DMS79 treated with DMSO at 0.1 percent for 48 hours (cell line): ENCODE measurements around the gene RAB31.

ENCODE experiments used
- DNase-seq: peaks from one replicate; lab custom pipeline; 2025; lab: John Stamatoyannopoulos, UW

Gene RAB31

DNA sequence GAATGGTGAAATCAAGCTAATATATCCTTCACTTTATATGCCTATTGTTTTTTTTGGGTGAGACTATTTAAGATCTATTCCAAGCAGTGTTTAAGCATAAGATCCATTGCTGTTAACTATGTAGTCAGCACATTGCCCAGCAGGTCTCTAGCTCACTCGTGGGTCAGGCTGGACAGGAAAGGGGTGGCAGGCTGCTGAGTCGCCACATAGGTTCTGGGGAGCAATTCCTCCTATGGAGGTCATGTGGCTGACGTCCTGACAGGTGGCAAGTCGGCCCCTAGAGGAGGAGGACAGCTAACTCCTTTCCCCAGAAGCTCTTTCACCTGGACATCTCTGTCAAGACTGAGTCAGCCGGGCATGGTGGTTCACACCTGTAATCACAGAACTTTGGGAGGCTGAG, 13.9 kb upstream of the RAB31 start:
- DNase-seq = no peak

DNA sequence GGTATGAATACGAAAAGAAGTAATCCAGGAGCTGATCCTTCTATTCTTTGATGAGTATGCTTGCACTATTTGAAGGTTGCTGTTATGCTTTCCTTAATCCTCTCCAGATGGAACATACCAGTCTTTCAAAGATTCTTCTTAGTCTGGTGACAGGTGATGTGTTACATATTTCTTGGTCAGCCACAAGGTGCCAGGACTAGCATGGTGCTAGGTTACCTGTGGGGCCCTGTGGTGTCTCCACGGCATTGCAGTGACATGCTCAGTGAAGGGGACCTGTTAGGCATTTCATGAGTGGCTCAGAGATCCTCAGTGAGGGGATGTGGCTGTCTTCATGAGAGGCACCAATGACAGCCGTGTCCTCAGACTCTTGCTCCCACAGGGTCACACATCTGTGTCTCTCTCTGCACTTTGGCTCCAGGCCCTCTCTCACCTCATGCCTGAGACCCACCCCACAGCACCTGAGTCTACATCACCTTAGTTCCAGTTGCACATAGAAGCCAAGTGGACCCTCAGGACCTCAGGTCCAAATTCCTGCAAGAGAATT, 13.1 kb upstream of the RAB31 start:
- no peak for DNase-seq

DNA sequence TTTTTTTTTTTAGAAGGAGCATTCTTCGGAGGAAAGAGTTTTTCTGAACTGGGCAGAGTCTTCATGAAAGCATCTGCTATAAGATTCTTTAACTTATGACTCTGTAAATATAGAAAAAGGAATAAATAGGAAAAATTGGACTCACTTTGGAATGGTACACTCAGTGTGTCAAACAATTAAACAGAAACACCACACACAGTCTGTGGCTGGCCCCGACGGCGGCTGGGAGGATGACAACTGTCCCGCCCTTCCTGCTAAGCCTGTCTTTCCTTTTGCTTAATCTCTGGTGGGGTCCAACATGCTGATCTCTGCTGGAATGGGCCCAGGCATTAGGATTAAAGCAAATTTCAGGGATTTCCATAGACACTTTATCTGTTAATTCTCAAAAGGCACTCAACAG, 12.5 kb upstream of the RAB31 start:
- DNase-seq = no peak

DNA sequence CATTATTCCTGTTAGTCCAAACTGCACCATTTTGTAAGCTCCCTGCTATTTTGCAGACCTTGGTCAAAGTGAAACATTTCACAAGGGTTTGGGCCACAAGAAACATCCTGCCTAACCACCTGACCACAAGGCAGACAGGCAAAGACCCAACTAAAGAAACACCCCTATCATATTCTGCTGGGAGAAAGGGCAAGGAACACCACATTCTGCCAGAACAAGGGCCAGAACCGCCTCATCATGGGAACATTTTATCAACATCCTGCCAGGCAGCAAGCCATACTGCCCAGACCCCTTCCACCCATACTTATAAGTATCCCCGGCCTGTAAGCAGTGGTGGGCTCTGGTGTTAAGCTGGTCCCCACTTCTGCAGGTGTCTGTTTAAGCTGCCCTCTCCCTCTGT, 12.0 kb upstream of the RAB31 start:
- DNase-seq = no peak

DNA sequence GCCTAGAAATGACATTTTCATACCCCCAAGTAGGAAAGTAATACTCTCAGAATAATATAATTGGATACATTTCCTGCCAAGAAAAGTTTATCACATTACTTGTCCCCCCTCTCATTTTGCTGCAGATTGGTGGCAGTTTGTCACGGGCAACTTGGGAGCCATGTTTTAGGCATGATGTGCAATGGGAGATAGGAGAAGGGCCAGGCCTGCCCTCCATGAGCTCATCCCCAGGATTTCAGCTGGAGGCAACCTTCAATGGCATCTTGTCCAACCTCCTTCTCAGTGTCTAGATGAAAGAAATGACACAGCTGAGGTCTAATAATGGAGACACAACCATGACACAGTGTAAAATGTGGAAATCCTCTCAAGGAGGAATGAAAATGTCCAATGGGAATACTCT, 11.4 kb upstream of the RAB31 start:
- DNase-seq = no peak

DNA sequence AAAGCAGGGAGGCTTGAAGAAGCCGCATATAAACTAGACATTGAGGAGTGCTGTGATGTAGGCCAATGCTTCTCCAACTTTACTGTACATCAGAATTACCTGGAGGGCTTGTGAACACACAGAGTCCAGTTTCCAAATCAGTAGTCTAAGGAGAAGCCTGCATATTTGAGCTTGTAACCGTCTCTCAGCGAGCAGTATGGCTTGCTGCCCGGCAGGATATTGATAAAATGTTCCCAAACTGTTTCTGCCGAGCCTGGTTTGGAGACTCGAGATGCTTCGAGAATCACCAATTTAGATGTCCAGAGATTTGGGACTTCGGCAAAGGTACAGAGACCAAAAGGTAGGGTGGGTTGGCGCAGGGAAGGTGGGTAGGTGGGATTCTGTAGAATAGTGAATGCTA, 11.0 kb upstream of the RAB31 start:
- no peak for DNase-seq

DNA sequence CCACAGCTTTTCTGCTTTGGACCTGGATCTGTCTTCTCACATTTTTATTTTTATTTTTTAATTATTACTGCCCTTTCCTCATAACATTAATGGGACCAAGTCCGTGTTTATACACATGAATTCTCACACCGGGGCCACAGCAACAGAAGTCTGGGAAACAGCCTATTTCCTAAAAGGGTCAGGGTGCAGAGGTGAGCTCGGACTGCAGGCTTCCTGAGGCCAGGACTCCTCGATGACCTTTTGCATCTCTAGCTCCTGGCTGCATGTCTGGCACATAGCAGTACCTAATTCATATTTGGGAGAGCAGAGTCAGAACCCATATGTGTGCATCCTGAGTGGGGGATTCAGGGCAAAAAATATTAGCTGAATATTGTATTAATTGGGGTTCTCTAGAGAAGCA, 9.6 kb upstream of the RAB31 start:
- DNase-seq = no peak

DNA sequence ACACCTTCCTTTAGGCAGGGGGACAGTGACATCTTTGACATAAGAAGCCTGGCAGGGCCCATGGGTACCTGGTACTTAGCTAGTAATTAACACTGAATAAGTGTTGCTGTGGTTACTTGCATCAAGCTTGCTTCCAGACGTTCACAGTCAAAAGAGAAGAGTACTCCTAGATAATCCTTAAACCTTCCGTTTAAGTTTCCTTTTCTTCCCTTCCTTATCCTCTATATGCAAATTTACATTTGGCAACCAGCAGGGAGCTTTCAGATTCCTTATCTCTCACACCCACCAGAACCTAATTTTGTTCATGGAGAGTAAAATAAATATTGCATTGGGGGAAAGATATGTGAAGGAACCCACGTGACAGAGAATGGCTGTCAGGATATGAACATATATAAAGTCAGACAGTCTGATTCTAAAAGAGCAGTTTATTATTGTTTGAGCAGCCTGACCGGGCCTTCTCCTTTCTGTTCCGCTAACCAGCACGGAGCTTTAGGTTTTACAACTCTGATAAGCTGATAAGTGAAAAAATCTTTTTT, 7.8 kb upstream of the RAB31 start:
- no peak for DNase-seq

DNA sequence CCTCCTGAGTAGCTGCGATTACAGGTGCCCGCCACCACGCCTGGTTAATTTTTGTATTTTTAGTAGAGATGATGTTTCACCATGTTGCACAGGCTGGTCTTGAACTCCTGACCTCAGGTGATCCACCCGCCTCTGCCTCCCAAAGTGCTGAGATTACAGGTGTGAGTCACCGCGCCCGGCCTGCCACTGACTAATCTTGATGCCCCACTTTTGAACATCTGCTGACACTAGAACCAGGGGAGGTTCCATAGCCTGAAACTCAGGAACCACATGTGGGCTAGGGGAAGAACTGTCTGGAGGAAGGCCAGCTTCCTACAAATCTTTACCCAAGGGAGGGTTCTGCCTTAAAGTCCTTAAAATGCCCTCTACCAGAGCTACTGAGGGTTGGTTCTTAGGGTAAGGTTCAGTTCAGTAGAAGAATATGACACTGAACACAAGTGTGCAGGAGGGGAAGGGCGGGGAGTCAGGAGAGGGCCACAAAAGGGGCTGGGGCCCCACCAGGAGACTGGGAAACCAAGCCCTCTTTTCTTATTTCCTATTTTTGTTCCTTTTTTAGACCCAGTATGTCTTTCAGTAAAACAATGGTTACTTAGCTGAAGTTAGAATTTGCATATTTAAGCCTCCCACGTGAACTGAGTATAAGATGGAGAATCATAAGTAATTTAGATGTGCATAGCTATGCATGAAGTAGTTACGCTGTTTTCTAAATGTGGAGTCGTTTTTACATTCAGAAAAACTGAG, 6.3 kb upstream of the RAB31 start:
- no peak for DNase-seq

DNA sequence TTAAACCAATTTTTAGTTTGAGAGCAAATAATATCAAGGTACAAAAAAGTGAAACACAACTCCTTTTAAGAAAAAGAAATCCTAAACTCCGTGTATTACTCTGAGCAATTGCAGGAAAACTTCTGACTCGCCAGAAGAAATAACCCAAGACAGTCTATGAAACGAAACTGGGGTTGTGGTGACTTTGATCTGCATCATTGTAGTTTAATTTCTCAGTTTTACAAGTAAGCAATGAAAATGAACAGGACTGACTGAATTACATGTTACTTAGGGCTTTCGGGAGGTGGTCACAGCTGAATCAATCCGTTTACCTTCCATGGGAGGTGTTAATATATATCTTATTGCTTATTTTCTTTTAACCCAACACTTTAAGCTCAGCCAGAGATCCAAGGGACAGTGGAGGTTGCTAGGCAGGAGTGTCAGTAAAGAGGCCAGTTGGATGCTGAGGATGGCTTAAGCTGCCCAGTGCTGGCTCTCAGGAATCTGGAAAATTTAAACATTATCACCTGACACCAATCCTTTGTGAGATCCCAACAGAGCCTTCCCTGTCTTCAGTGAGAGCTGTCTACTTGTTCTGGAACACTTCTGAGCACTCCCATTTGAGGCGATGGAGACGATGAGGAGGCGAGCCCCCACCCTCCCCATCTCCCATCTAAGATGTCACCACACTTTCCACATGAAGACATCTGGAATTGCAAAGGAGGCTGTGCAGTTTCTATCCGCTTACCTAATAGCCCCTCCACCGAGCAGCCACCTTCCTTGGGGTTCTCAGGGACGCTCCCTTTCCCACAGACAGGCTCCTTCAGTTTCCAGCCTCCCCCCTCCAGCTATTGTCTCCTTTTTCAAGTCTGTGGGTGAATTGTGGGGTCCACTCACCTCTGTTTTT, 3.6 kb upstream of the RAB31 start:
- DNase-seq = no peak

DNA sequence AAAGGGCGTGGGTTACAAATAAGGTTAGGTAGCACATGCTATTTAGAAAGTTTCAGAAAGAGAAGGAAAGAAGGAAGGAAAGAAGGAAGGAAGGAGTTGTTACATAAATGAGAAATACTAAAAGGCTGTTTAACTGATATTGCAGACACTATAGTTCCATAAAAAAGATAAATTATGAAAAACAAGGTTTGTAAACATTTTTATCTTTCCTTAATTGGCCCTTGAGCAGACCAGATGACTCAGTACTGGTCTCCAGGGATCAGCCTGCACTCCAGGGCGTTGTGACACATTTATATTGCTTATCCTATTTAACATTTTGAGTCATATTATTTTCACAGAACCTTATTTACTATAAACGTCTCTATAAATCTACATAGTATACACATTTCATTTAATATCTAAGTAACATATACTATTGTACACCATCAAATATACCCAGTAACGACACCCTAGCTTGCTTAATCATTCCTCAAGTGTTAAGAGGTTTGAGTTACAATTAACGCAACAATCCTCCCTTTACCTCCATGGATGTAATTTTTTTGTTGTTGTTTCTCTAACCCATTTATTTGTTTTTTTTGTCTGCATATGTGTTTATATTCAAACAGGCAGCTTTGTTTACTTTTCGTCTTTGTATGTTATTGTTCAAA, 2.8 kb upstream of the RAB31 start:
- DNase-seq = no peak

DNA sequence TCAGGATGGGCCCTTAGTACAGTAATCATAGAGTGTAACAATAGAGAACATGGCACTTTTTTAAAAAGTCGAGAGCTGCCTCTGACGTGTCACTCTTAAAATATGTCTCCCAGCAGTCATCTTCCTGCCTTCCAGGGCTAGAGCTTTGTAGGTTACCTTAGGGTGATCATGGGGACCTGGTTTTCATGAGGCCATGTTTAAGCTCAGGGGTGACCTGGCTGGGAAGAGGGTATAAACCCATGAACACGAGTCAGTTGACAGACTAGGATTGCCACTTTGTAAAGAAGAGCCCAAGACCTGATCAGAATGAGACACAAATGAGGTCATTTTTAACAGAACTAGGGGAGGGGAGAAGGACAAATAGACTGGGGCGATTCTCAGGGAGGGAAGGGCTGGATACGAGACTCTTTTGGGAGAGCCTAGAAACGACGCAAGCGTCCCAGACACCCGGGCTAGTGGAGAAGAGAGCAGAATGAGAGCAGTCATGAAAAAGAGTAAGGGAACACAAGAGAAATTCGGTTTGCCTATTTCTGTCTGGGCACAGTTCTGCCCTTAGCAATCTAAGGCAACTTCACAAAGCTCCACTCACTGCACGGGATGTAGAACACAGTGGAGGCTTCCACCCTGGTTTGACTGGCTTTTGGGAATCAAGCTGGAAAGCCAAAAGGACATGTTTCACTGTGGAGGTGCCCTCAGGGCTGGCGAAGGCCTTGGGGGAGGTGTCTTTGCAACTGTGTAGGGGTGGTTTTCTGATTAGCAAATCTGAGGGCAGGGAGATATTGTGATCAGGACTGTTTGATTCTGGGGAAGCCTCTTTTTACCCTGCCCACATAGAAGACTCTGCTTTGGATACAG, 1.8 kb upstream of the RAB31 start:
- DNase-seq = no peak

DNA sequence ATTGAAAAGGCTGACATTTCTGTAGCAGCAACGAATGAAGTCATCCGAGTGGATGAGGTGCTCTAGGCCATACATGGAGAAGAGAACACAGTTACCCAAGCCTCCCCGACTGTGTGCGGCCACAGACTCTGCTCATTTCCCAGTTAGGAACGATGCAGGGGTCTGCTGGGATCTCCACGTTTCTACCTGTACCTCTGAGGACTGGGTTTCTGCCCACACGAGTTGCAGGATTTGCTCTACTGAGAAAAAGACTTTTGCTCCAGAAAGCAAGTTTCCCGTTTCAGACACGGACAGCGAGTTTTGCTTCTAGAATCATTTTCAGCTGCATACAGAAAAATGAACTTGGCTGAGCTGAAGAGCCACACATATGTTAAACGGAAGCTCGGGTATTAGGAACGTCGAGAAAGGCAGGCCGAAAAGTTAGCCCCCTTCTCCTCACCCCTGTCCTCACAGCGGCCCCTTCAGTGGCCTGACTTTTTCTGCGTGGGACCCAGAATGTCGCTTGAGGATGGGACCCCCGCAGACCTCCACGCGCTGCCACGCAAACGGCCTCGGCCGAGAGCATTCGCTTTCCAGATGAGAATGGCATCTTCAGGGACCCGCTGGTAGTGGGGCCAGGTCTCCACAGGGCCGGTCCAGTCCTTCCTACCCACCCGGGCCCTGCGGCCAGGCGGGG, 582 bp upstream of the RAB31 start:
- no peak for DNase-seq

DNA sequence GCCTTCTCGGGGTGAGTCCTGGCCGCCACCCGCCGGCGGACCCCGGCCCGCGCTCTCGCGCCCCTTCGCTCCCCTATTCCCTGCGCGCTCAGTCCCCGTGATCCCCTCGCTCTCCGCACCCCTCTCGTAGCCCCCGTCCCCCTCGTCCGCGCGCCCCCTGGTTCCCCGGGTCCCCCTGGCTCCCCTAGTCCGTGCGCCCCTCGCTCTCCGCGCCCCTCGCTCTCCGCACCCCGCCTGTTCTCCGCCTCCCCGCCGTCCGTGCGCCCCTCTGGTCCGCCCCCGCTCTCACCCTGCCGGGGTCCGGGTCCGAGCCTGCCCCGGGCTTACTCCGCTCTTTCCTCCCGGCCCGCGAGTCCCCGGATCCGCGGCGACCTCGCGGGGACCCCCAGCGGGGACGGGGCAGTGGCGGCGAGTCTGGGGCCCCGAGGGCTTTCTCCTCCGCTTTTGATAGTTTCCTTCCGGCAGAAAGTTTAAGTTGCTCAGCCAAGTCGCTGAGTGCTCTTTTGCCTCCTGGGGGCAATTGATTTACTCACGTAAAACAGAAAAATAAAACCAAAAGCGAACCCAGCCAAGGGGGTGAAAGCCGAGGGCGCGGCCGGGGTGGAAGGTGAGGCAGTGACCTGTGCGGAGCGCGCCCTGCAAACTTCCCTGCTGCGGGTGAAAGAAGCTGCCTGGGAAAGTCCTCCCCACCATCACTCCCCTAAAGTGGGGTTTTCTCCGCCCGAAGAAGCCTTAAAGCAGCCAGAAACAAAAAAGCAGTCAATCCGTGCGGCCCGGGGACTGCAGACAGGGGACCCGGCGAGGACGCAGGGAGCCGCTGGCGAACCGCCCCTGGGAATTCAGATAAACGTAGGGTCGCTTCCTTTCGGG, 568 bp downstream of the RAB31 start:
- DNase-seq = no peak

DNA sequence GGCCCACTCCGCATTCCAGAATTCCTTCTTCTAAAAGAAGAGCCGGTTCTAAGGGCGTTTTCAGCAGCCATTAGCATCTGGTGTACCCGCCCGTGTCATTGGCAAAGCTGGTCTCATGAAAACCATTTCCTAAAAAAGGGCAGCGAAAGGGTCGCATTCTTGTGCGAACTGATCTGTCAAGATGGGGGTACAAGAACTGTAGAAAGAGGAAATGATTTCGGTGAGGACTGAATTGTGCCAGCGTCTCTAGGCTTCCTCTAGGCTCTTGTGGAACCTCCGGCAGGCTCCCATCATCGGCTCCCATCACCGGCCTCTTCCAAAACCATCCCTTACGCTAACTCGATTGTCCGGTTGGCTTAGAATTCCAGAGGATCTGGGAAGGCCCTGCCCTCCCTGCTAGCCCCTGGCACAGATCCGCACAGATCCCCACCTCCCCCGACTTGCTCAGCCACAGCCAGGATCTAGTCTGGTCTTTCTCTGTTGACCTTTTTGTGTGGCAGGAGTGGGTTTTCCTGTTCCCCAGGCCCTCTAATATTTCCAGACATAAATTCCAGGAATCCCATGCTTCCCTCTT, 1.3 kb downstream of the RAB31 start:
- DNase-seq = no peak

DNA sequence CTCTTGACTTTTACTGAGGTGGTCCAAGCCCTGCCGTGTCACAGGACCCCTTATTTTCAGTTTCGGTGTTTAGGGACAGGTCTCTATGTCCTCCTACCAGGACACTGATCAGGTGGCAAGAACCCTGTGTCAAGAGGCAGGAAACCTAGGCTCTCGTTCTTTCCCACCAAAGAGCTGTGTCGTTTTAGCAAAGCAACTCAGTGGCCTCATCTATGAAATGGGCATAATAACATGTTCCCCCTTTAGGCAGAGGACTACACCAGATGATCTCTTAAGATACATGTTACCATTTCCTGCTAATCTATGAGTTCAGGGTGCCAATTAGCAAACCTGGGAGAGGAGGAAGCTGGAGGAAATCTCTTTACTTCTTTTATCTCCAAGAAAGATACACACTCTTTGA, 1.9 kb downstream of the RAB31 start:
- no peak for DNase-seq

DNA sequence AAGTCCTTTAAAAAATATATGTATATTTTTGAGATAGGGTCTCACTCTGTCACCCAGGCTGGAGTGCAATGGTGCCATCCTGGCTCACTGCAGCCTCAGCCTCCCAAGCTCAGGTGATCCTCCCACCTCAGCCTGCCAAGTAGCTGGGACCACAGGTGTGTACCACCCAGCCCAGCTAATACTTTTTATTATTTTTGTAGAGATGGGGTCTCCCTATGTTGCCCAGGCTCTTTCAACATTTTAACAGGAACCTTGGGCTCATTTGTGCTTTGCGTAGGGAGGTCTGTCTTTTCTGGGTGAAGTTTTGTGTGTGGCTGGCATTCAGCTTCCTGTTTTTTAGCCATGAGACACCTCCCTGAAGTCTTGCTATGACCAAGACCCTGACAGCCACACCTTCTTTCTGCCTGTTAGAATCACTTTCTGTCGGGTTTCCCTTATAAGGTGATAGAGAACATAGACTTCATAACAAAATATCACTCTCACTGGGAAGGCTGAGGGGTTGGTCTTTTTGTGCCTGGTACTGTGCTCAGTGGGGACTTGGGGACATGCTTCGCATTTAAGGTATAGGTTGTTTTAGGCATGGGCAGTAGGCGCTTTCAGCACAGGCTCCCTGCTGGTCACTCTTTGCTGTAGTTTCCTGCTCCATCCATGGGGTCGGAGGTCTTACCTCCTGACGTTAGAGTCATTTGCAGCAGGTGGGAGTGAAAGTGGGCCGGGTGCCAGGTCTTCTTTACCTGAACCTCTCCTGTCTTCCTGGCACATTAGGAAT, 3.4 kb downstream of the RAB31 start:
- no peak for DNase-seq

DNA sequence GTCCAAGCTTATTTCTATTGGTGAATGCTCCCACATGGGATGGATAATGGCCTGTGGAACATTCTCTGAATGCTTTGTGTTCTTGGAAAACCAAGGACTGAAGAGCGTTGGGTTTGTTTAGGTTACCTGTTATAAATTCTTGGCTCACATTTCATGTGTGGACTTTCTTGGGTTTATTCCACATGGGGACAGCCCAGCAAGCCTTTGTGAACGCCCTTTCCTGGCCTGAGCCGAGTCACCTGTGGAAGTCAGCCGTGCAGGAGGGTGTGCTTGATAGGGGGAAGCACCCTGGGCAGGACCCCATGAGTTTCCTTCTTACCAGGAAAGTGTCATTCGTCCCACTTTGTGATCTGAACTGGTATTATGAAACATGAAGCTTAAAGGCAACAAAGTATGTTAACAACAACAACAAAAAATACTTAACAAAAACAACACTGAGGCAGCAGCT, 4.1 kb downstream of the RAB31 start:
- DNase-seq = no peak

DNA sequence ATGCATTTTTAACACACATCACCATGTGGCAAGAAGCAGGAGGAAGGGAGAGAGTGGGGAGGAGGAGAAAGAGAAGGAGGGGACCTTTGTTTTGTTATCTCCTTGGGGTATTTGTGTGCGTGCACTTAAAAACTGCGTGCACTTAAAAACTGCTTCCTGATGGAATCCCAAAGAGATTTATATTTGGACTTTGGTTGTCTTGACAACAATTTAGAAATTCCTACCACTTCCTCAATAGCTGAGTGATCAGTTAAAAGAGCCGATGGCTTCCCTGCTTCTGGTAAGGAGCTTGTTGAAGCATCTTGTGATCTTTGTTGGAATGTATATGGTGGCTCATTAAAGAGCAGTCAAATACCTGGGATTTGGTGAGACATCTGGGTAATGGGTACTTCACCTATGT, 4.5 kb downstream of the RAB31 start:
- DNase-seq = no peak
